EH (cell line): ENCODE results near the gene PRKCE.

Experiments used
- DNase-seq: peaks from one replicate; pipeline ENCODE4 v3.0.0-alpha.2; 2015; ENCODE audit warnings: low read depth

PRKCE gene

DNA sequence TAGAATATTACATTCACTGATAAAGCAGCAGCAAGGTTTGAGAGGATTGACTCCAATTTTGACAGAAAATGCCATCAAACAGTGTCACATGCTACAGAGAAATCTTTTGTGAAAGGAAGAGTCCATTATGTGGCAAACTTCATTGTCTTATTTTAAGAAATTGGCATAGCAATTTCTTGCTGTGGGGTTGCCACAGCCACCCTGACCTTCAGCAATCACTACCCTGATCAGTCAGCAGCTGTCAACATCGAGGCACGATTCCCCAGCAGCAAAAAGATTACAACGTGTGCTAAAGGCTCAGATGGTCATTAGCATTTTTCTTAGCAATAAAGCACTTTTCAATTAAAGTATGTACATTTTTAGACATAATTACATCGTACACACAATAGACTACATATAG is 74.7 kb downstream of the PRKCE start:
- DNase-seq = no peak

- no peak for DNase-seq
Observed at GRCh38 chr2:45728458-45728942, 77.0 kb downstream of the PRKCE start.

DNA sequence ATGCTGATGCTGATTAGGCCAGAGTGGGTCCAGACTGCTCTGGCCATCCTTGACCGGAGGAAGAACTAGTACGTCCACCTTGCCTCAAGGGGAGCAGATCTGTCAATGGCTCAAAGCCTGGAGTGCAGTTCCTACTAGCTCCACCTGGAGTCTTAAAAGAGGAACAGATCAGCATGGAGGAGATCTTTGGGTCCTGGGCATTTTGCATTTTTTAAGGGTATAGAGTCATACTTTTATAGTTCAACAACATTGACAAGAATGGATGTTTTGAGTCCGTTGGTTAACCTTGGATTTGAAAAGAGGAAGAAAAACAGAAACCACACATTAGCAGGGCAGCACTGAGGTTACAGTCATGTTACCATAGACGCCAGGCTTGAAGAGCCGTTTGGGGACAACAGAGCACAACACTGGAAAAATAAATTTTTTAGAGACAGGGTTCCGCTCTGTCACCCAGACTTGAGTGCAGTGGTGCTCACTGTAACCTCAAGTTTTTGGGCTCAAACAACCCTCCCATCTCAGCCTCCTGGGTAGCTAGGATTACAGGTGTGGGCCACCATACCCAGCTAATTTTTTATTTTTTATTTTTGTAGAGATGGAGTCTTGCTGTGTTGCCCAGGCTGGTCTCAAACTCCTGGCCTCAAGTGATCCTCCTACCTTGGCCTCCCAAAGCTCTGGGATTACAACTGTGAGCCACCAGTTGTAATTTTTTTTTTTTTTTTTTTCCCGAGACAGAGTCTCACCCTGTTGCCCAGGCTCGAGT is 78.5 kb downstream of the PRKCE start:
- peak; percentile 14 for DNase-seq

- peak; percentile 12 for DNase-seq
Observed at GRCh38 chr2:45731141-45731540, 79.7 kb downstream of the PRKCE start.

DNA sequence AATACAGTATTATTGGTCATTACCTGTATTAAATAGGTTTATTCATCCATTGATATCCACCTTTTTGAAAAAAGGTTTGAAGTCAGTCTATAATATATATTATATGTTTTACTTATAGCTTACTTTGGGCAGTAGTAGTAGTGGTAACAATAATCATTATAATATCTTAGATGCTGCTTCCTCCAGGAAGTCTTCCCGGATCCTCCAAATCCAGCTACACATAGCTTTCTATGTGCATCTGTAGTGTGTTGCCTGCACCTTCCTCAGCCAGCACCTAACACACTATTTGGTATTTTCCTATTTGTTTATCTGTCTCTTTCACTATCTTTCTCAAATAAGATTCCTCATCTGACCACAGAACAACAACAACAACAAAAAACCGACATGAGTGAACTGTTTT is 81.0 kb downstream of the PRKCE start:
- no peak for DNase-seq

- no peak for DNase-seq
Observed at GRCh38 chr2:45732946-45733345, 81.5 kb downstream of the PRKCE start.

- no peak for DNase-seq
Observed at GRCh38 chr2:45734336-45734735, 82.9 kb downstream of the PRKCE start.

DNA sequence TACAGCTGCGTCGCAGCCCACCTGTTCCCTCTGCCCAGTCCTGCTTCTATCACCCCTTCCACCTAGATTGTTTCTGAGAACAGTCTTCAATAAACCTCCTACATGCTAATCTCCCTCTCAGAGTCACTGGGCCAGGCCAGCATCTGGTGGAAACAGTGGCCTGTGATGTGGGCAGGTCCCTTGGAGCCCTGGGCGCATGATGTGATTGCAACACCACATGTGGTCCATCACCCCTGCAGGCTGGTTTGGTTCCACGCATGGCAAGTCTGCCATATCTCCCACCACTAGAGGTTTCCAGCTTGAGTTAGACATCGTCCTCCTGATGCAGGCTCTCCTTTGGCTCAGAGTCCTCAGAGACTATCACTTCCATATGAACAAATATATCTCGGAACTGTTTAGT is 83.5 kb downstream of the PRKCE start:
- DNase-seq = no peak

DNA sequence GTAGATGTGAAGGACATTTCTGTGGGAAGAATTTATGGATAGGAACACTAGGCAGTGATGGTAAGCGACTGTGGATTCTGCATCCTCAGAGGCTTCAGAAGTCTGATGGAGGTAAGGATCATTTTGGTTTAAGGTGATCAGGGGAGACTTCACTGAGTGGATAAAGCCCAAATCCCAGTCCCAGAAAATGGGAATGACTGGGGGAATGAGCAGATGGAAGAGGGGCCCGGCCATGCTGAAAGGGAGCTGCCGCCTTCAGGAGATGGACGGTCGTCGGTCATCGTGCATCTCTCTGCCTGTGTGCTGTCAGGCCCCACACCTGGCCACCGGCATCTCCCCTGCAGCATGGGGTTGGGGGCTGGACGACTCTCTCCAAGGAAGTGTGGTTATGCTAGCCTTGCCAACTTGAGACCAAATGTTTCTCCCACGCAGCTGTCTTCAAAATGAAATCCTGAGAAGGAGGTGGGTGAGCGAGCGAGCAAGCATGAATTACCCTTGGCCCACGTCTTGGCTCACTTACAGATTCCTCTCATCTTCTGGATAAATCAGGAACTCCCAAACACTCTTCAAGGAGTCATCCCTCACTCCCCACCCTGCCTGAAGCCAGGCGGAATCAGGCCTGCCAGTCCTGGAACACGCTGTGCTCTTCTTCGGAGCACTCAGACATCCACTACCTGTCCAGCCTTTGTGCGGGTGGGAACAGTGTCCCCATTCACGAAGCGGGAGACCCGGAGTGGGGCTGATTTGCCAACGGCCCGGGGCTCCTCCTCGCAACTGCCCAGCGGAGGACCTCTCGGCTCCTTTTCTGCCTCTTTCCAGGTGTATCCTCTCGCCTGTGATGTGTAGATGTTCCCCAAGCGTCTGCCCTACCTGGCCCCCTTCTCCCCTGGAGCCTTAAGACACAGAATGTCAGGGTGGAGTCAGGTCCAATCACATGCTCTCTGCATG is 85.6 kb downstream of the PRKCE start:
- peak; percentile 12 for DNase-seq

DNA sequence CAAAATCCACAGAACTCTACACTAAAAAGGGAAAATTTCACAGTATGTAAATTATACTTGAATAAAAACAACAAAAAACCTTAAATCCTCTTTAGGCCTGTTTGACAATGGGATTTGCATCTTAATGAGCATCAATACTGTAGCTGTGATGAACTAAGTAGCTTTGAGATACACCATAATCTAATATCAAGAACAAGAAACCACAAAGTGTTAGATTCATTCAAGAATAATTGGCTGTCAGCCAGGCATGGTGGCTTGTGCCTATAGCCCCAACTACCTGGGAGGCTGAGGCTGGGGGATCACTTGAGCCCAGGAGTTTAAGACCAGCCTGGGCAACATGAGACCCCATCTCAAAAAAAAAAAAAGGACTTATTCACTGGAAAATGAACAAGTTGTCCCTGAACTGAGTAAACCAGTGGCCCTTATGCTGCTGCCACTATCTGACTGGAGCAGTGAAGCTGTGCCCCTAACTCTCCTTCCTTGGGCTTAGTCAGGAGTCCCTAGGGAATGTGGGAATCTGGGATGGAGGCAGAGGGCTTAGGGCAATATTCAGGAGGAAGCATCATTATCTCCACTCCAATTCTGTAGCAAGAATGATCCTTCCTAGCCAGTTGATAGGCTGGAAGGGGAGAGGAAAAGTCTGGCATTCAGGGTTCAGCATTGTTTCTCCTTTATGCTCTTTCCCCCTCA is 88.5 kb downstream of the PRKCE start:
- DNase-seq = no peak

DNA sequence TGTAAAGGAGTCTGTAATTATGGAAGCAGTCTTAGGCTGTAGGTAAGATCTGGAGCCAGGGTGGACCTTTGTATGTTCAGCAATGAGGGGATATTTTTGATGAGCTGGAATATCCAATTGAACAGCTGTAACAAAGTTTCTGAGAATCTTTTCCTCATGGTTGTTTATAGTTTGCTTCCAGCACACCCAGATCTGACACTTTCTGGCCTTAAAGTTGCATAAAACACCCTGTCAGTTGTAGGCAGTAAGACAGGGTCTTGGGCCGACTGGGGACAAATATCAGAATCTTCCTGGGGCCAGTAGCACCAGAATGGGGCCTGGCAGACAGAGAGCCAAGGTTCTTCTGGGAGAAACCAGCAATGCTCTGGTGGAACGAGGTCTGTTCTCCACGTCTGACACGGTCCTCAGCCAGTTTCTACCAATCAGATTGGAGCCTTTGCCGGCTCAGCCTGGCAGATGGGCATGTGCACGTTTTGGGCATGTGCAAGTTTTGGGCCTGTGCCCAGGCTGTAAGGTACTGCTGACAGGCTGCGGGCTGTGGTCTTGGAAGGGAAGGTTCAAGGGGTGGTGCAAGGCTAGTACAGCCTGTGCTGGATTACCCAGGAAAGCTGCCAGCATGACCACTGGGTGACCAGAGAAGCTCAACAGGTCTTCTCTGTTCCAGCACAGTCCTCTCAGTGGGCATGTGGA is 89.8 kb downstream of the PRKCE start:
- no peak for DNase-seq

GRCh38 chr2:45743531-45744396 is 92.3 kb downstream of the PRKCE start:
- peak; percentile 67 for DNase-seq

DNA sequence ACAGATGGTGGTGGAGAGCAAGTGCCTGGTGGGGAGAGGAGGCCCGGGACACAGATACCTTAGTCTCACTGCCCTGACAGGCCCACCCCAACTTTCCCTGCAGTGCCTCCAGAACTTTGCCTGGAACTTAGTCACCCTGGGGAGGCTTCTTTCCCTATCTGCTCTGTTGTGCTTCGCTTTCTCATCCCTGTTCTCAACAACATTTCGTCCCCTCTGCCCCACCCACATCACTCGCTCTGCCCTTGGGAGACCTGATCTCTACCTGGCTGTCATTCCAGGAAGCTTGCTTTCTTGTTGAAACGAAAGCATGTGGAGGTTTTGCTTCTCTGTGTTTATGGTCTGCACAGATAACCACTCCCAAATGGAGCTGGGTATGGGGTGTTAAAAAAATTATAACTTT is 93.8 kb downstream of the PRKCE start:
- DNase-seq = no peak

DNA sequence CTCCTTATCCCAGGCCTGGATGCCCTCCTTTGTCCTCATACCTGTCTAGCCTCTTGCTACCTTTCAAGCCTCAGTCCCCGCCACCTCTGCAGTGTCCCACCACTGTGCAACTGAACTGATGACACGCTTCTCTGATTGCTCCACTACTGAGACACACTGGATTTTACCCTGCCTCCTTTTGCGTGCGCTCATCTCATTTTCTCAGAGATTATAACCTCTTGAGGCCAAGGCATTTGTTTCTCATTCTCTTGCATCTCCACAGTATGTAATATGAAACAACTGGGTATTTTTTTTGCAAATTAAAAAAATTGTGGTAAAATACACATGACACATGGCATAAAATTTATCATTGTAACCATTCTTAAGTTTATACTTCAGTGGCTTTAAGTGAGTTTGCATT is 95.4 kb downstream of the PRKCE start:
- no peak for DNase-seq

DNA sequence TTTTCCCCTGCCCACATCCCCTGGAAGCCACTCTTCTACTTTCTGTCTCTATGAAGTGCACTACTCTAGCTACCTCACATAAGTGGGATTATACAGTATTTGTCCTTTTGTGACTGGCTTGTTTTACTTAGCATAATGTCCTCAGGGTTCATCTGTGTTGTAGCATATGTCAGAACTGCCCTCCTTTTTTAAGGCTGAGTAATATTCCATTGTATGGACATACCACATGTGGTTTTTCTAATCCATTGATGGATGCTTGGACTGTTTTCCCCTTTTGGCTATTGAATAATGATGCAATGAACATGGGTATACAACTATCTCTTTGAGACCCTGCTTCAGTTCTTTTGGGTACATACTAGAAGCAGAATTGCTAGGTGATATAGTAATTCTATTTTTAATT is 95.9 kb downstream of the PRKCE start:
- no peak for DNase-seq

- peak; percentile 98 for DNase-seq
Observed at GRCh38 chr2:45748239-45748638, 96.8 kb downstream of the PRKCE start.

GRCh38 chr2:45750001-45750400 is 98.5 kb downstream of the PRKCE start:
- DNase-seq = no peak

DNA sequence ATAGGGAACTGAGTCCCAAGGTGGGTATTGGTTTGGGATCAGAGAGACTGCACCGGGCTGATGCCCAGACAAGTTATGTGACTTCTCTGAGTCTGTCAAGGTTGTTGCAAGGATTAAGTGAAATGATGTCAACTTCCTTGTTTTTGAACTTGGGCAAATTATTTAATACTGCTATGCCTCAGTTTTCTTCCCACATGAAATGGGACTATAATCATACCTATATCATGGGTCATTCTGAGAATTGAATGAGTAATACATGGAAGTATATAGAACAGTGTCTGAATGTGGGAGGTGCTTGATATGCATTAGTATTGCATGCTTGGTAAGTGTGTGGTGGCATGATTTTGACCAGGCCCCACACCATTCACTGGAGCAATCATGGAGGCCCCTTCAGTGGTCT is 99.0 kb downstream of the PRKCE start:
- no peak for DNase-seq

DNA sequence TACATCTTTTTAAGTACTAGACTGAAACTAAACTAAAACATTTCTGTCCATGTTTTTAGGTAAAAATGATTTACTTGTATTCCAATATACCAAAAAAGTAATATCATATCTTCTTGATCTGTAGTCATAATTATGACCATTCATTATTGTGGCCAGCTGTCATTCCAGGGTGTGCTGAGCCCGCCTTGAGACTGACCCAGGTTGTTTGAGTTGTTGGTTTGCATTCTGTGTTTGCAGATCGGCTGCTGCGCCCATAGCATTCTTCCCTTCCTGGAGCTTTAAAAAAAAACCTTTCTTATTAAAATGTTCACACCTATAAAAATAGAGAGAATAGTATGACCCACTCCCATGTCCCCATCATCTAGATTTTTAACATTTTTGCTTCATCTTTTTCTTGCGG is 101.9 kb downstream of the PRKCE start:
- no peak for DNase-seq

DNA sequence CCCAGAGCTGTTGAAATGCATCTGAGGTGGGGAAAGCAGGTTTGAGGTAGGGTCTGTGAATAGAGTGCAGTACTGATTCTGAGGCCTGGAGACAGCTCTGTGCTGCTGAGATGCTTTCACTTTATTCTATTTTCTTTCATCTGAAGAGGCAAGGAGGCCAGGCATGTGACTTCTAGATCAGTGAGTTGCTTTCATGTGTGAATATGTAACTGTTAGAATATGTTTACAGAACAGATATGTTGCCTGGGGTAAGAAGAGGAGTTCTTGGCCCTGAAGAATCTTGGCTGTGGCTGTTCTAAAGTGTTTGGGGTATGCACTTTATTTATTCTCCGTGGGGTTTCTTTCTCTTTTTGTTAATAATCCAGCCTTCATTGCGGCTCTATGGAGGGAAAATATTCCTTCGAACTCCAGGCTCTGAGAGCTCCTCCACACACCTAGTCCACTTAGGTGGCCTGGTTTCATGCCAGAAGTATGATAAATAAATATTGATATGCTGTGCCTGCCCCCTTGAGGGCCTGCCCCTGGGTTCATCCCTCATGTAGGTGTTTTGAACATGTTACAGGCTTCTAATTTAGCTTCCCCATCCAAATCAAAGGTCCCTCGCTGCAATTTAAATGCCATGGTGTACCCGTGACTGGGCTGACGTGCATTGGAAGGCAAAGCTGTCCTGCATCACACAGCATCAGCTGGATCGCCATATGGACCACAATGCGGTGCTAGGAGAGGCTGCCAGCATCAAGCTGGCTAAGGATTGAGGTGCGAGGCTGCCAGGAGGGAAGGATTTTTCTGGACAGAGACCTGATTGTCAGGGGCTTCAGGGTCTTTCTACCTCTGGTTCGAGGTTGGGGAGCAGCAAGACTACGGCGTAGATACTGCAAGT is 102.9 kb downstream of the PRKCE start:
- no peak for DNase-seq
